GM21423 (cell line): ENCODE results near the gene IFITM10.
"Not testable (repeated sequence)": the region's sequence is repeated elsewhere in the genome, so short reads cannot be mapped to it uniquely, and the experiment has no call there.

Experiments used
- ATAC-seq: cut with Tn5 transposase; IDR thresholded peaks from one replicate; pipeline ENCODE4 v1.9.1; 2021; ENCODE audit warnings: mild to moderate bottlenecking, moderate library complexity; ENCODE audit not compliant: unreplicated experiment

IFITM10 gene

DNA sequence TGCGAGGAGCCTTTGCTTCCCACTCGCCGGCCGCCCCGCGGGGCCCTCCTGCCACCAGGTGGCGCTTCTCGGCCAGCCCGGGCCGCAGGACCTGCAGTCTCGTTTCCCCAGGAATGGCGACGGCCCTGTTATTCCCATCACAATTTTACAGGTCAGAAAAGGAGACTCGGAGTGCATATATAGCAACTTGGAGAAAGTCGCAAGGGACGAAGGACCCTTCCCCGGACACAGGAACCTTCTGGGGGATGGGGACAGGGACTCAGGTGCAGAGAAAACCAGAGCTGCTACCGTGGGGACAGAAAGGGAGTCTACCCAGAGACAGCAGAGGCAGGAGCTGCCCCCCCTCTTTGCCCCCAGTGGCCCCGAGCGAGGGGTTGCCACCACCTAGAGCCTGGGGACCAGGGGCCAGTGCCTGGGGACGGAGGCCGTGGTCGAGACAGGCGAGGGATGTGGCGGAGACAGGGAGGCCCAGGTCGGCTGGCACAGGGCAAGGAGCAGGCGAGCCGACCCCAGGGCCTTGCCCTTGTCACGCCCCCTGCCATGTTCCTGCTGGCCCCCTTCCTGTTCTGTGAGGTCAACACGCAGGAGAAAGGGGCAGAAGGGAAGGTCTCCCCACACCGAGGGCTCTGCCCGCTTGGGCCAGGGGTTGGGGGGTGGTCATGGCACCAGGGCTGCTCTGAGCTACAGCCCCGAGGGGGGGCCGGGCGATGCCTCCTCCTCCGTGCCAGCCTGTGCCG, 56.9 kb downstream of the IFITM10 start:
- ATAC-seq = no peak

DNA sequence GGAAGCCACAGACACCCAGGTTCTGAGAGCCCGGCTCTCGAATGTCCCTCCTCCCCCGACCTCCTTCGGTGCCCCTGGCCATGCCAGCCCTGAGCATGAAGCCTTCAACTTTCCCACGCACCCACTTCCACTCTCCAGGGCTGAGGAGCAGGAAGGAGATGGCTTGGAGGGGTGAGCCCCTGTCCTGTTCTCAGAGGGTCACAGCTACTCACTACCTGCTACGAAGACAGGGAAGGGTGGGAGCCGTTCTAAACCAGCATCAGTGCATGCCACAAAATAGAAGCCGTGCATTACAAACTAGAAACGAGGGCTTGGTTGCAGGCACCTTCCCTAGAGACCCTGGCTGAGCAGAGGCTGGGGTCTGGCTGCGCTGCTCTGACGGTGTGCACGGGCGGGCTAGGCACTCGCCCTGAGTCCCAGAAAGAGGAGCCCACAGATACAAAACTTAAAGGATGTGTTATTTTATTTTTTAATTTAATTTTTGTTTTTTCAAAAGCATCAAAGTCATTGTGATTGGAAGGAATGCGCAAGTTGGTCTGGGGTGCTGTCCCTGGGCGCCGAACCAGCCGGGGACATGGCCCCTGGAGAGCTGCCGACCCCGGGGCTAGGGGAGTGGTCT, 57.6 kb downstream of the IFITM10 start:
- no peak for ATAC-seq

DNA sequence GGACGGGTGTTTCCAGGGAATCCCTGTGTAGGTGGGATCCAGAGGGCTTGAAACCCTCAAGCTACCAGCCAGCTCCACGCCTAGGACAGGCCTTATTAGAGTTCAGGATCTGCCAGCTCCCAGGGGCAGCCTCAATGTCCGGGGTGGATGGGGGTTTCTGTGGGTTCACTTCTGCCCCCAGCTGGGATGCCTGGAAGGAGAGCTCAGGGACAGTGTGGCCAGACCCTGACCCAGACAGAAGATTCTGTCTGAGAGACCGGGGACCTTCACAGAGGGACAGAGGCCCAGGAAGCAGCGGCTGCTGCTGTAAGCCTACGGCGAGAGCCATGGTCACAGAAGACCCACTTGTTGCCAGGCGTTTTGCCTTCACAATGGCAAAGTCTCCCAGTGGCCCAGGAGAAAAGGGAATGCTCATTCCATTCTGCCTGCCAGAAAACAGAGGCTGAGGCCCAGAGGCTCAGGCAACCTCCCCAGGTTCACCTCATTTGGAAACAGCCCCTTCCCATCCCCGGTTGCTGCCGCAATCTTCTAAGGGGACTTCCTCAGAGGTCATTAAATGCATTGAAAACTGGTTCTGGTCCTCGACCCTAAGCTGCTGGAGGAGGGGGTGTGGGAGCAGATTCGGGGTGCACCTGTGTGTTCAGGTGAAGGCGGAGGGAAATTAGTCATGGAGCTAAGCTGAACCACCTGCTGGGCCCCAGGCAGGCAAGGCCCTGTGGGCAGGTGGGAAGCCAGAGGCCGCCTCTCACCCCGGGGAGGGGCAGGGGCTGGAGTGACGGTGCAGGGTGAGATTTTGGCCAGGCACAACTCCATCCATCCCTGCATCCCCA, 58.3 kb downstream of the IFITM10 start:
- ATAC-seq = no peak

DNA sequence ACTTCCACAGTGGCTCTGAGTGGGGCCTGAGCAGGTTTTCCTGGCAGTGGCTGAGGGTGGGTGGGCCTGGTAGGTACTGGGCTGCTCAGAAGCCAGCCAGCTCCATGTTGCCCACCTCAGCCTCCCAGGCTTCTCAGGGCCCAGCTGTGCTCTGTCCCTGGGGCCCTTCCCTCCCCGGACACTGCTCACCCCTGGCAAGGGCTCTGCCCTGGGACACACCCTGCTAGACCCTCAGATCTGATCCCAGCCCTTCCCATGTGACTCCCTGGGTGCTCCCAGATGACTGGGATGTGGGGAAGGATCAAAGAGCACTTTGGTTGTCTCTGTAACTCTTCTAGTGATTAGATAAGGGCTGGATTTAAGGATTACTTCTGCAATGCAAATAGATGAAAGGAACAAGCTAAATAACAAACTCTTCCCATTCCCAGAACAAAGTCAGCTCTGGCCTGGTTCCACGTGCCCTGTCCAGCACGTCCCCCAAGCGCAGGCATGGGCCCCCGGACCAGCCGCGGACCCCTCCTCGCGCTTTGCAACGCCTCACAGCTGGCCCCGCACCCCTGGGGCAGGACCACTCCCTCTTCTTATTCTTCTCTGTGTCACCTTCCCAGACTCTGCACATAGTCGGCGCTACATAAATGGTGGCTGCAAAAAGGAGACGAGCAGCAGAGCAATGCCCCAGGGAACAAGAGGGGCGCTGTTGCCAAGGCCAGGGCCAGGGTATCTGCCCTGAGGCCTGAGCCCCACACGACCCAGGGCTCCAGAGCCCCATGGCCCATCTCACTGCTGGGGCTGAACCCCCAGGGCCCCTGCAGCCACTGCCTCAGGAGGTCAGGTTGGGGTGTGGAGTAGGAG, 59.1 kb downstream of the IFITM10 start:
- no peak for ATAC-seq

DNA sequence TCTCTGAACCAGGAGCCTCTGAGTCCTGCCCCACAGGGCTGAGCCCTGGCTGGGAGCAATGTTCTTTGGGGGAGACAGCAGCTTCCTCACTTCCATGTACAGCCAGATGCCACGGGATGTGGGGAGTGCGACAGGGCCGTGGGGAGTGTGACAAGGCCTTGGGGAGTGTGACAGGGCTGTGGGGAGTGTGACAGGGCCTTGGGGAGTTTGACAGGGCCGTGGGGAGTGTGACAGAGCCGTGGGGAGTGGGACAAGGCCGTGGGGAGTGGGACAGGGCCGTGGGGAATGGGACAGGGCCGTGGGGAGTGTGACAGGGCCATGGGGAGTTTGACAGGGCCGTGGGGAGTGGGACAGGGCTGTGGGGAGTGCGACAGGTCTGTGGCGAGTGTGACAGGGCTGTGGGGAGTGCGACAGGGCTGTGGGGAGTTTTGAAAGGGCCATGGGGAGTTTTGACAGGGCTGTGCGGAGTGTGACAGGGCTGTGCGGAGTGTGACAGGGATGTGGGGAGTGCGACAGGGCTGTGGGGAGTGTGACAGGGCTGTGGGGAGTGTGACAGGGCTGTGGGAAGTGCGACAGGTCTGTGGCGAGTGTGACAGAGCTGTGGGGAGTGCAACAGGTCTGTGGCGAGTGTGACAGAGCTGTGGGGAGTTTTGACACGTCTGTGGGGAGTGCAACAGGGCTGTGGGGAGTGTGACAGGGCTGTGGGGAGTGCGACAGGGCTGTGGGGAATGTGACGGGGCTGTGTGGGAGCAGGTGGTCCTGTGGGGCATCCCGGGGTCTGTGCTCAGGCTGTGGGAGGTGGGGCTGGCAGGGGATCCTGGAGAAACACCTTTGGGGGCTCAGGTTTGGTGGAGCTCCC, 60.0 kb downstream of the IFITM10 start:
- ATAC-seq = no peak

DNA sequence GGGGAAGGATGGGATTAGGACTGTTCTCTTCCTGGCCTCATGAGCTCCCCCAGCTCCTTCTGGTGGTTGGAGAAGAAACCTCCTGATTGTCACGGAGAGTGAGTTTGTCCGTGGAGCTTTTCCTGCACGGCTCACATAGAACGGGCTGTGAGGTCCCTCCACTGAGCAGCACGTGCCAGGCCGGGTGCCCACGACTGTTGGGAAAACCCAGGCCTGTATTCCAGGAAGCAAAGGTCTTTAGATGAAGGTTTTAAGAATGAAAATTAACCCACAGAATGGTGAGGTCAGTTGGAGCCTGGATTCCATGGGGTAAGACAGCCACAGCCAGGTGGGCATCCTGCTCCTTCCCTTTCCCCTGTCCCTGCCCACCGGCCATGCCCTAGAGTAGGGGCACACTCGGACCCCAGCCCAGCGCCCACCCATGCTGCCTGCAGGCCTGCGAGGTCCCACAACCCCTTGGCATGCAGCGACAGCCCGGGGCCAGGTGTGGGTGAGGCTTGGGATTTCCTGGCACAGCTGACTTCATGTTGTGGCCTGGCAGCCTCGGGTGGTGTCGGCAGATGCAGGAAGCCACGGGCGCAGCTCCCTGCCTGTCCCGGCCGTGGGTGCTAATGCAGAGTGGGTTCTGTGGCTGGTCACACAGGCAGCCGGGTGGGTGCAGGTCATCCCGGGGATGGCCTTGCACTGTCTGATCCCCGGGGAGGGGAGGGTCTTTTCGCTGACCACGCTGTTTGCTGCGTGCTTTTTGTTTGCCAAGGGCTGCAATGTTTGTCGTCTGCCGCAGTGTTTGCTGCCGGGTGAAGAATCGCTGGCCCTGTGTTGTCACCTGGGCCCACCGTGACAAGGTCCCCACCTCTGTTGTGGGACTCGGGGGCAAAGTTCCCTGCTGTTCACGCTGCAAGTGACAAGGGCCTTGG, 60.9 kb downstream of the IFITM10 start:
- not testable (repeated sequence) for ATAC-seq

DNA sequence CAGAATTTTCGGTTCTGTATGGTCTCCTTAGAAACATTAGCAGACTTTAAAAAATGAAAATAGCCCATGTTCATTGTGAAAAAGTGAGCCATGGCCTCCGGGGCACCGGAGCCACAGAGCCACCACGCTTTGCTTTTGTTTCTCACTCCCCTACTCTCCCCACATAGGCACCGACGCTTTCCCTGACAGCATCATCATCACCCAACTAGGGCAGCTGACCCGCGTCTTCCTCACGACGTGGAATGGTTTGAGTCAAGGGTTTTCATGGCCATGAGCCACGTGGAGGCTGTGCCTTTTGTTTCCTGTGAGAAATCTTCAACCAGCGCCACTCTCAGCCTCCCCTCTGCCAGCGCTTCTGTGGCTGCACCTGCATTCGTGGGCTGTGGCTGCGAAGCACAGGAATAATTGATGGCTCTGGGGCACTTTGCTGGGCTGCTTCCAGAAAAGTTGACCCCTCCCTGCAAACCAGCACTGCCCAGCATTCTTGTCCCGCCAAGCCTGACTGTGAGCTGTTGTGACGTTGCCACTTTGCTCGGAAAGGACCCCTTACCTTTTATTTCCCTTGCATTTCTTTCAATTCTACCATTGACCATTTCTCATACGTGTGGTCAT, 62.0 kb downstream of the IFITM10 start:
- ATAC-seq = not testable (repeated sequence)

DNA sequence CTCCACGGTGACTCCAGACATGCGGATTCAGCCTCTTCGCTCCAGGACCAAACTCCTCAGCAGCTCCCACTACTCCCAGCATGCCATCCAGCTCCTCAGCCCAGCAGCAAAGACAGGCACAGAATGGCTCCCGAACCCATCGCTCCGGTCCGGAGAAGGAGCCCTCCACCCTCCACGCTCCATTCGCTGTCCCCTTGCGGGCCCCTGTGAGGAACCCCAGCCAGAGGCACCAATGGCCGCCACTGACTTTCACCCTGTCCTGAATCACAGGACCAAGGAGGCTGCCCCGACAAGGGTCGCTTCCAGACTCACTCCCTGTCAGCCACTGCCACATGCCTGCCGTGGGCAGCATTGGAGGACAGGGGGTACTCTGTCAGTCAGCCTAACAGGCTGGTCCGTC, 64.2 kb downstream of the IFITM10 start:
- not testable (repeated sequence) for ATAC-seq

DNA sequence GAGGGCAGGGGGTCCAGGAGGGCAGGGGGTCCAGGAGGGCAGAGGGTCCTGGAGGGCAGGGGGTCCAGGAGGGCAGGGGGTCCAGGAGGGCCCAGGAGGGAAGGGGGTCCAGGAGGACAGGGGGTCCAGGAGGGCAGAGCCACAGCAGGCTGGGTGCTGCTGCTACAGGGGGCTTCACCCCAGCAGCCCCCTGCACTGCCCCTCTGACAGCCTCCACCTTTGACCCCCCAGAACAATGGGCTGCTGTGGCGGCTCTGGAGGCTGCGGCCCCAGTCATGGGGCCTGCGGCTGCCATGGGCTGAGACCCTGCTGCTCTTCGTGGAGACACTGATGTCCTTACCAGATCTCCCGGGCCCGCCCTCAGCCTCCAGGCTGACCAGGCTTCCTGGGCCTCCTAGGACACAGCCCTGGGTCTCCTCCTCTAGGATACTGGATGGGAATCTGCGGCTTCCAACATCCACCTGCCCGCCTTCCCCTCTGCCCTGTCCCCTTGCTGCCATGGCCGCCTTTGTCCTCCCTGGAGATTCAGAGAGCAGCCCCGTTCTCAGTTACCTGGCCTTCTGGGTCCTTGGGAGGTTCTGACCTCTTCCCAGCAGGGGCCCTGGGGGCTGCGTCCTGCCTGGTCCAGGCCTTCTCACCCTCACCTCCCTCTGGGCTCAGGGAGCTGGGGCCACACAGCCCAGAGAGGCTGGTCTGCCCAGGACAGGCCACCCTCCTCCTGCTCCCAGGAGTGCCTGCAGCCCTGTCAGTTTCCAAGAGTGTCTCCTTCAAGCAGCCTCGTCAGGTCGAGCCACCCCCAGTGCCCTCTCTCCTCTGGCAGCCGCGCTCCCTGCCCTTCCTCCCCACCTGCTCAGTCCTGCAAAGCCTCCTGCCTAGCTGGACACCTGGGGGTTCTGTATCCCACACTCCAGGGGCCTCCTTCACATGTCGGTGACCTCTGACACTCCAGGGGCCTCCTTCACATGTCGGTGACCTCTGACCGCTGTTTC, 65.2 kb downstream of the IFITM10 start:
- not testable (repeated sequence) for ATAC-seq

DNA sequence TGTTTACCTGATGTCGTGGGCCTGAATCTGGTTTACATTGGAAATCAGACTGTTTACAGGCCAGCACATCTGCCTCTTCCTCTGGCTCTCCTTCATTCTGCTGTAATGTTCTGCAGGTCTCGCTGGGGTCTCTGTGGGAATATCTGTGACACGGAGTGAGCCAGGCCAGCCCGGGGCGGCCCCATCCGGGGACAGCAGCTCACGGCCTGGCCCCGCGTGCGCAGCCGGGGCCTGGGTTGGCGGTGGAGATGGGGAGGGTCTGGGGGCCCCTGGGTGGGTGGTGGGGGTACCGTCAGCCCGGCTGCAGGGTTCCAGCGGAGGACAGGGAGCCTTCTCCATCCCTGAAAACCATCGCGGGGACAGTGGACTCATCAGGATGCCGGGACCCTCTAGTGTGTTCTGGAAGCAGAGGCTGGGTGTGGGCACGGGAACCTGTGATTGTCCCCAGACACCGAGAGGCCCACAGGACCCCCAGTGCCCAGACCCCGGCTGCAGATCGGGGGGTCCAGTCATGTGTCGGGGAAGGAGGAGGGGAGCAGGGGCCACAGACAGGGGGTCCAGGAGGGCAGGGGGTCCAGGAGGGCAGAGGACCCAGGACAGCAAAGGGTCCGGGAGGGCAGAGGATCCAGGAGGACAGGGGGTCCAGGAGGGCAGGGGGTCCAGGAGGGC, 66.4 kb downstream of the IFITM10 start:
- ATAC-seq = not testable (repeated sequence)

DNA sequence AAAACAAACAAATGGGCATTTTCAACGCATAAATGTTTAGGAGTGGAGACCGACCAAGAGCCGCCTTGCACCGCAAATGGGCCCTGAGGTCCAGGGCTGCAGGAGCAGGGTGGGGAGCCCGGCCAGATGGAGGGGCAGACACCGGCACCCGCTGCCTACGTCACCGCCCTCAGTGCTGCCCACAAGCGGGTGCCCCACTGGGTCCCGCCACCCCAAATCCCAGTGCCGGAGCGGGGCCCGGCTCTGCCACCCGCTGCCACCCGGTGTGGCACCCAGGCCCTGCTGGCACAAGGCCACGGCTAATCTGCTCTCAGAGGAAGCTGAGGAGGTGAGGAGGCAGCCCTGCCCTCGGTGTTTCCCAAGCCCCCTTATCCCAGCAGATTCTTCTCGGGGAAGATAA, 67.2 kb downstream of the IFITM10 start:
- not testable (repeated sequence) for ATAC-seq
